Erythroblast (primary cell): Measurements from ENCODE around the gene MUS81.

Experiments
- GATA1 ChIP-seq: IDR thresholded peaks from 2 replicates; pipeline ENCODE4 v1.6.1; 2011; ENCODE audit warnings: low read depth, mild to moderate bottlenecking, control low read depth, low read length, moderate library complexity
- POLR2A ChIP-seq: IDR thresholded peaks from 2 replicates; pipeline ENCODE4 v1.6.1; 2011; ENCODE audit warnings: mild to moderate bottlenecking, low read length

GRCh38 chr11:65833297-65834030 is 26.8 kb upstream of the MUS81 start, which contains the start of gene SNX32:
- no peak for TF ChIP-seq POLR2A
- TF ChIP-seq GATA1: no peak
